GM18868 (cell line): ENCODE measurements around the gene BRF1.

Source experiments
- ATAC-seq: cut with Tn5 transposase; IDR thresholded peaks from one replicate; pipeline ENCODE4 v1.9.1; 2021; ENCODE audit warnings: mild to moderate bottlenecking, moderate library complexity; ENCODE audit not compliant: unreplicated experiment

The BRF1 gene

GRCh38 chr14:105211086-105211757 lies 89.6 kb downstream of the BRF1 start:
- no peak for ATAC-seq

- no peak for ATAC-seq
Measured at GRCh38 chr14:105210266-105211025, 90.4 kb downstream of the BRF1 start.

GRCh38 chr14:105209646-105210045 lies 91.2 kb downstream of the BRF1 start:
- no peak for ATAC-seq

- ATAC-seq, result no peak
Measured at GRCh38 chr14:105209091-105209490, 91.7 kb downstream of the BRF1 start.

GRCh38 chr14:105208738-105209075 lies 92.1 kb downstream of the BRF1 start:
- no peak for ATAC-seq

- no peak for ATAC-seq
Measured at GRCh38 chr14:105207996-105208737, 92.6 kb downstream of the BRF1 start.

GRCh38 chr14:105207460-105207901 lies 93.3 kb downstream of the BRF1 start:
- ATAC-seq, result no peak

GRCh38 chr14:105206873-105207272 lies 93.9 kb downstream of the BRF1 start:
- ATAC-seq, result no peak

GRCh38 chr14:105205673-105206208 lies 95.1 kb downstream of the BRF1 start:
- ATAC-seq, result no peak

GRCh38 chr14:105204931-105205672 lies 95.7 kb downstream of the BRF1 start:
- no peak for ATAC-seq

- ATAC-seq, result no peak
Measured at GRCh38 chr14:105204206-105204930, 96.4 kb downstream of the BRF1 start.

- no peak for ATAC-seq
Measured at GRCh38 chr14:105203701-105204100, 97.1 kb downstream of the BRF1 start.

GRCh38 chr14:105203057-105203531 lies 97.7 kb downstream of the BRF1 start:
- no peak for ATAC-seq

GRCh38 chr14:105201925-105202513 lies 98.8 kb downstream of the BRF1 start:
- ATAC-seq, result no peak

- no peak for ATAC-seq
Measured at GRCh38 chr14:105201156-105201924, 99.5 kb downstream of the BRF1 start.

- no peak for ATAC-seq
Measured at GRCh38 chr14:105200641-105201040, 100.2 kb downstream of the BRF1 start.

- ATAC-seq, result no peak
Measured at GRCh38 chr14:105200074-105200473, 100.7 kb downstream of the BRF1 start.

GRCh38 chr14:105199093-105199492 lies 101.7 kb downstream of the BRF1 start:
- ATAC-seq, result no peak

- ATAC-seq, result no peak
Measured at GRCh38 chr14:105198588-105198987, 102.2 kb downstream of the BRF1 start.
